Mesenchymal stem cell (in vitro differentiated cells and primary cell): ENCODE results near the gene STK10.

Source experiments
- DNase-seq: peaks from one replicate; pipeline ENCODE4 v3.0.0-alpha.2; 2013
- H2AFZ ChIP-seq: one replicate; pipeline ENCODE4 v1.6.1; 2013; ENCODE audit warnings: low read depth, mild to moderate bottlenecking, control low read depth, inconsistent platforms, low read length, moderate library complexity
- H2AK5ac ChIP-seq: 2 replicates; pipeline ENCODE4 v1.6.1; 2013; ENCODE audit warnings: low read length, moderate library complexity, mild to moderate bottlenecking, inconsistent platforms; ENCODE audit not compliant: severe bottlenecking
- H2BK120ac ChIP-seq: one replicate; pipeline ENCODE4 v1.6.1; 2013; ENCODE audit warnings: low read depth, mild to moderate bottlenecking, inconsistent platforms, low read length, moderate library complexity
- H2BK12ac ChIP-seq, 2 experiments: one replicate each; pipeline ENCODE4 v1.6.1; 2013; ENCODE audit warnings: inconsistent platforms in 2 of 2, low read length in 2 of 2, mild to moderate bottlenecking in 2 of 2, moderate library complexity in 2 of 2, control low read depth in 1 of 2
- H2BK15ac ChIP-seq: one replicate; pipeline ENCODE4 v1.6.1; 2013; ENCODE audit warnings: mild to moderate bottlenecking, low read depth, inconsistent platforms; ENCODE audit not compliant: poor library complexity, severe bottlenecking
- H2BK5ac ChIP-seq: 2 replicates; pipeline ENCODE4 v1.6.1; 2013; ENCODE audit warnings: low read depth, mild to moderate bottlenecking, low read length, control low read depth, inconsistent platforms; ENCODE audit not compliant: poor library complexity, severe bottlenecking
- H3K14ac ChIP-seq, 2 experiments: one replicate each; pipeline ENCODE4 v1.6.1; 2013; ENCODE audit warnings: inconsistent platforms in 2 of 2, low read length in 2 of 2, control low read depth in 1 of 2, mild to moderate bottlenecking in 1 of 2, moderate library complexity in 1 of 2
- H3K18ac ChIP-seq, 2 experiments: one replicate each; pipeline ENCODE4 v1.6.1; 2013; ENCODE audit warnings: inconsistent platforms in 2 of 2, low read length in 2 of 2, control low read depth in 1 of 2, low read depth in 1 of 2, mild to moderate bottlenecking in 1 of 2
- H3K23ac ChIP-seq, 2 experiments: one replicate each; pipeline ENCODE4 v1.6.1; 2013; ENCODE audit warnings: inconsistent platforms in 2 of 2, low read length in 2 of 2, mild to moderate bottlenecking in 2 of 2, moderate library complexity in 2 of 2, control low read depth in 1 of 2
- H3K27ac ChIP-seq: 2 replicates; pipeline ENCODE4 v1.5.1; 2013; ENCODE audit warnings: mild to moderate bottlenecking, moderate library complexity, low read length, control low read depth, inconsistent platforms; ENCODE audit not compliant: poor library complexity, severe bottlenecking
- H3K27me3 ChIP-seq, 2 experiments: 2 replicates each; pipeline versions ENCODE4 v1.6.1 to v1.7.0; 2013; ENCODE audit warnings: low read length in 2 of 2, mild to moderate bottlenecking in 2 of 2, moderate library complexity in 2 of 2, control low read depth in 1 of 2, inconsistent platforms in 1 of 2; ENCODE audit not compliant: control insufficient read depth in 1 of 2, insufficient read depth in 1 of 2
- H3K36me3 ChIP-seq, 2 experiments: 2 replicates each; pipeline versions ENCODE4 v1.6.1 to v1.7.0; 2013; ENCODE audit warnings: low read length in 2 of 2, control low read depth in 1 of 2, inconsistent platforms in 1 of 2, low read depth in 1 of 2, mild to moderate bottlenecking in 1 of 2; ENCODE audit not compliant: insufficient read depth in 2 of 2, control insufficient read depth in 1 of 2
- H3K4ac ChIP-seq, 2 experiments: one replicate each; pipeline ENCODE4 v1.6.1; 2013; ENCODE audit warnings: inconsistent platforms in 2 of 2, low read length in 2 of 2, mild to moderate bottlenecking in 2 of 2, moderate library complexity in 2 of 2, control low read depth in 1 of 2, low read depth in 1 of 2
- H3K4me1 ChIP-seq: 2 replicates; pipeline ENCODE4 v1.6.1; 2013; ENCODE audit warnings: low read depth, low read length, control low read depth; ENCODE audit not compliant: control insufficient read depth, insufficient read depth
- H3K4me2 ChIP-seq: 2 replicates; pipeline ENCODE4 v1.6.1; 2013; ENCODE audit warnings: low read length, mild to moderate bottlenecking, inconsistent platforms; ENCODE audit not compliant: poor library complexity, severe bottlenecking
- H3K4me3 ChIP-seq, 2 experiments: 2 replicates each; pipeline versions ENCODE4 v1.5.1 to v1.7.0; 2013; ENCODE audit warnings: low read length in 2 of 2, mild to moderate bottlenecking in 2 of 2, control low read depth in 1 of 2, low read depth in 1 of 2; ENCODE audit not compliant: insufficient read depth in 1 of 2
- H3K79me1 ChIP-seq: replicated peaks from 2 replicates; pipeline ENCODE4 v1.6.1; 2013; ENCODE audit warnings: mild to moderate bottlenecking, control low read depth, low read length, inconsistent platforms; ENCODE audit not compliant: poor library complexity, severe bottlenecking
- H3K9ac ChIP-seq: 2 replicates; pipeline ENCODE4 v1.7.0; 2013; ENCODE audit warnings: mild to moderate bottlenecking, low read length, moderate library complexity
- H3K9me3 ChIP-seq: 2 replicates; pipeline ENCODE4 v1.7.0; 2013; ENCODE audit warnings: mild to moderate bottlenecking, low read length; ENCODE audit not compliant: control insufficient read depth
- H4K8ac ChIP-seq: one replicate; pipeline ENCODE4 v1.6.1; 2013; ENCODE audit warnings: inconsistent platforms, mild to moderate bottlenecking, low read length, moderate library complexity
- H4K91ac ChIP-seq: one replicate; pipeline ENCODE4 v1.6.1; 2013; ENCODE audit warnings: mild to moderate bottlenecking, low read length, inconsistent platforms
- WGBS: methylation state at CpG from one replicate; pipeline ENCODE4 v1.1.7; 2013; ENCODE audit warnings: mixed read lengths; 5-methylcytosine and 5-hydroxymethylcytosine counted together

STK10 gene

GRCh38 chr5:171992813-171993212 lies 195.2 kb downstream of the STK10 start:
- Histone ChIP-seq H3K4ac (no peak overlapping the region), H2AFZ (no peak overlapping the region), H3K79me1 (peaks cover 10% of the 10 kb centered on the region), H2BK120ac (no peak overlapping the region), H3K27ac (no peak overlapping the region), H3K9ac (no peak overlapping the region), H3K14ac (no peak overlapping the region), H3K4me1 (peaks cover 3% of the 10 kb centered on the region), H3K9me3 (no peaks in the 10 kb centered on the region), H2AK5ac (no peak overlapping the region), H2BK5ac (no peak overlapping the region), H3K27me3 (no peaks in the 10 kb centered on the region), H4K8ac (no peak overlapping the region), H3K4me2 (no peak overlapping the region), H2BK15ac (no peak overlapping the region), H3K36me3 (peaks cover 5 to 31% of the 10 kb centered on the region in 2 experiments), H4K91ac (no peak overlapping the region), H3K4me3 (no peak overlapping the region), H2BK12ac (no peak overlapping the region), H3K18ac (no peak overlapping the region), H3K23ac (no peak overlapping the region)
- 89% methylated on average over 1 of the region's 2 CpGs for WGBS
- no peak for DNase-seq

DNA sequence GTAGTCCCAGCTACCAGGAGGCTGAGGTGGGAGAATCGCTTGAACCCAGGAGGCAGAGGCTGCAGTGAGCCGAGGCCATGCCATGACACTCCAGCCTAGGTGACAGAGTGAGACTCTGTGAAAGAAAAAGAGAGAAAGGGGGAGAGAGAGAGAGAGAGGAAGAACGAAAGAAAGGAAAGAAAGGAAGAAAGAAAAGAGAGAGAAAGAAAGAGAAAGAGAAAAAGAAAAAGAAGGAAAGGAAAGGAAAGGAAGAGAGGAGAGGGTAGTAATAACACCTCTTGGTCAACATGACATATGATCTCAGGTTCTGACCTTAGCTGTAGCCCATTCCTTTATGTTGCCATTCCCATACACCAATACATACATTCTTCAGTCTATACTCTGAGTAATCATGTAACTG lies 195.7 kb downstream of the STK10 start:
- H2AFZ ChIP-seq: no peak overlapping the region
- no peak overlapping the region for H2BK15ac ChIP-seq
- H3K79me1 ChIP-seq: peaks cover 10% of the 10 kb centered on the region
- H3K23ac ChIP-seq: no peak overlapping the region
- no peak overlapping the region for H3K4ac ChIP-seq
- WGBS: 97% methylated on average over 3 of the region's 3 CpGs
- peaks cover 3% of the 10 kb centered on the region for H3K4me1 ChIP-seq
- peaks cover 5 to 31% of the 10 kb centered on the region in 2 experiments for H3K36me3 ChIP-seq
- H2BK12ac ChIP-seq: no peak overlapping the region
- H3K4me2 ChIP-seq: no peak overlapping the region
- no peak overlapping the region for H3K4me3 ChIP-seq
- no peak overlapping the region for H3K9ac ChIP-seq
- no peak overlapping the region for H3K14ac ChIP-seq
- no peak overlapping the region for H2BK120ac ChIP-seq
- DNase-seq: no peak
- H4K8ac ChIP-seq: no peak overlapping the region
- H4K91ac ChIP-seq: no peak overlapping the region
- no peak overlapping the region for H3K27ac ChIP-seq
- H3K9me3 ChIP-seq: no peaks in the 10 kb centered on the region
- no peak overlapping the region for H3K18ac ChIP-seq
- no peak overlapping the region for H2BK5ac ChIP-seq
- H2AK5ac ChIP-seq: no peak overlapping the region
- H3K27me3 ChIP-seq: no peaks in the 10 kb centered on the region
